Body of pancreas (tissue), 4 donors: Measurements from ENCODE around the gene NES.

ENCODE experiments used
- POLR2A ChIP-seq, 3 donors: fragments of 450-650 bp; IDR thresholded peaks; one replicate each; pipeline ENCODE4 v1.6.1; 2016; ENCODE audit warnings: antibody characterized with exemption in 3 of 3, mild to moderate bottlenecking in 2 of 3
- TF ChIP-seq, protein P1 (sequence below), 7 experiments: fragments of 450-650 bp in 4 of 7; fragments of 200-600 bp in 3 of 7; sonication (generic) in 3 of 7; IDR thresholded peaks; one replicate each; pipeline ENCODE4 v1.5.1; 2016 to 2019; ENCODE audit warnings: antibody characterized with exemption in 7 of 7

GRCh38 chr1:156697481-156697880, 20.3 kb upstream of the NES start:
- TF ChIP-seq, protein P1, sequence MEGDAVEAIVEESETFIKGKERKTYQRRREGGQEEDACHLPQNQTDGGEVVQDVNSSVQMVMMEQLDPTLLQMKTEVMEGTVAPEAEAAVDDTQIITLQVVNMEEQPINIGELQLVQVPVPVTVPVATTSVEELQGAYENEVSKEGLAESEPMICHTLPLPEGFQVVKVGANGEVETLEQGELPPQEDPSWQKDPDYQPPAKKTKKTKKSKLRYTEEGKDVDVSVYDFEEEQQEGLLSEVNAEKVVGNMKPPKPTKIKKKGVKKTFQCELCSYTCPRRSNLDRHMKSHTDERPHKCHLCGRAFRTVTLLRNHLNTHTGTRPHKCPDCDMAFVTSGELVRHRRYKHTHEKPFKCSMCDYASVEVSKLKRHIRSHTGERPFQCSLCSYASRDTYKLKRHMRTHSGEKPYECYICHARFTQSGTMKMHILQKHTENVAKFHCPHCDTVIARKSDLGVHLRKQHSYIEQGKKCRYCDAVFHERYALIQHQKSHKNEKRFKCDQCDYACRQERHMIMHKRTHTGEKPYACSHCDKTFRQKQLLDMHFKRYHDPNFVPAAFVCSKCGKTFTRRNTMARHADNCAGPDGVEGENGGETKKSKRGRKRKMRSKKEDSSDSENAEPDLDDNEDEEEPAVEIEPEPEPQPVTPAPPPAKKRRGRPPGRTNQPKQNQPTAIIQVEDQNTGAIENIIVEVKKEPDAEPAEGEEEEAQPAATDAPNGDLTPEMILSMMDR (IDR thresholded peaks at IDR 0.05) = no peak
- no peak for TF ChIP-seq POLR2A (IDR thresholded peaks at IDR 0.05)
